Caco-2 (cell line): ENCODE data around the gene LMLN. TPM values are rescaled to one million over a fixed set of nuclear protein-coding genes. Genes with fewer than 3 reads are reported as not detected.
A peak's percentile ranks its signal among the peaks of the same experiment; 100 is the strongest.

Experiments
- BruUV-seq: library from RNA; stranded (reverse); fragments of 400-500 nt; replicated peaks from 2 replicates; lab custom pipeline; 2021; lab: Mats Ljungman, UMichigan
- CTCF ChIA-PET: fragments of 300-600 bp; sonication (Branson Sonifier 250); formaldehyde crosslinking; loops from one replicate; lab custom pipeline; 2022; ENCODE audit warnings: antibody characterized with exemption; lab: Charles Lee
- POLR2A ChIA-PET: fragments of 300-600 bp; sonication (Branson Sonifier 250); formaldehyde crosslinking; loops from one replicate; lab custom pipeline; 2022; ENCODE audit warnings: antibody characterized with exemption; lab: Charles Lee
- DNase-seq, 2 experiments: peaks; one replicate each; pipeline versions ENCODE4 v3.0.0 to v3.0.0-alpha.2; 2020 to 2022
- H3K27me3 ChIP-seq: replicated peaks from 2 replicates; pipeline ENCODE4 v1.6.0; 2011; ENCODE audit warnings: low read length; ENCODE audit not compliant: control insufficient read depth, insufficient read depth
- H3K36me3 ChIP-seq: 2 replicates; pipeline ENCODE4 v1.5.1; 2011; ENCODE audit warnings: low read length; ENCODE audit not compliant: control insufficient read depth, insufficient read depth
- H3K4me1 ChIP-seq: fragments of 250-450 bp; sonication (Bioruptor Pico); 2 replicates; pipeline ENCODE4 v1.5.1; 2020; ENCODE audit warnings: mild to moderate bottlenecking
- H3K4me3 ChIP-seq: 2 replicates; pipeline ENCODE4 v1.5.1; 2011; ENCODE audit warnings: low read depth, mild to moderate bottlenecking, control low read depth, low read length
- H3K9me3 ChIP-seq: fragments of 250-450 bp; sonication (Bioruptor Pico); 2 replicates; pipeline ENCODE4 v1.5.1; 2020; ENCODE audit warnings: mild to moderate bottlenecking, moderate library complexity
- H3K27ac Mint-ChIP-seq: one replicate; pipeline ENCODE4 v1.8.0; 2022; ENCODE audit warnings: mixed read lengths; ENCODE audit not compliant: unreplicated experiment
- H3K27me3 Mint-ChIP-seq: one replicate; pipeline ENCODE4 v1.8.0; 2022; ENCODE audit warnings: mixed read lengths; ENCODE audit not compliant: insufficient read depth, unreplicated experiment
- H3K36me3 Mint-ChIP-seq: one replicate; pipeline ENCODE4 v1.8.0; 2022; ENCODE audit warnings: mild to moderate bottlenecking, mixed read lengths; ENCODE audit not compliant: insufficient read depth, unreplicated experiment
- H3K4me1 Mint-ChIP-seq: one replicate; pipeline ENCODE4 v1.8.0; 2022; ENCODE audit warnings: low read depth, mixed read lengths; ENCODE audit not compliant: unreplicated experiment
- H3K4me3 Mint-ChIP-seq: one replicate; pipeline ENCODE4 v1.8.0; 2022; ENCODE audit warnings: mild to moderate bottlenecking, moderate library complexity, mixed read lengths; ENCODE audit not compliant: unreplicated experiment
- H3K9me3 Mint-ChIP-seq: one replicate; pipeline ENCODE4 v1.8.0; 2022; ENCODE audit warnings: mixed read lengths; ENCODE audit not compliant: unreplicated experiment
- intact Hi-C: fragments of 100-400 bp; cut with micrococcal nuclease; formaldehyde crosslinking; loops from one replicate; pipeline ENCODE4 v1.10.0; 2022; ENCODE audit not compliant: unreplicated experiment
- total RNA-seq: library from RNA; stranded (reverse); gene quantifications from 2 replicates; pipeline ENCODE4 v1.2.3, GENCODE V29; 2022
- TF ChIP-seq, protein P1 (sequence below), 2 experiments: fragments of 200-600 bp in 1 of 2; IDR thresholded peaks; 1 replicate in 1 of 2; 2 replicates in 1 of 2; pipeline versions ENCODE4 v1.5.1 to v1.8.0; 2011 to 2022; ENCODE audit warnings: antibody characterized with exemption in 1 of 2, control low read depth in 1 of 2, inconsistent platforms in 1 of 2, low read depth in 1 of 2, low read length in 1 of 2, mild to moderate bottlenecking in 1 of 2, moderate library complexity in 1 of 2; ENCODE audit not compliant: insufficient read depth in 1 of 2, severe bottlenecking in 1 of 2, unreplicated experiment in 1 of 2

The LMLN gene
- total RNA-seq, 1 experiment from 2014 or later: 2.4 TPM

DNA sequence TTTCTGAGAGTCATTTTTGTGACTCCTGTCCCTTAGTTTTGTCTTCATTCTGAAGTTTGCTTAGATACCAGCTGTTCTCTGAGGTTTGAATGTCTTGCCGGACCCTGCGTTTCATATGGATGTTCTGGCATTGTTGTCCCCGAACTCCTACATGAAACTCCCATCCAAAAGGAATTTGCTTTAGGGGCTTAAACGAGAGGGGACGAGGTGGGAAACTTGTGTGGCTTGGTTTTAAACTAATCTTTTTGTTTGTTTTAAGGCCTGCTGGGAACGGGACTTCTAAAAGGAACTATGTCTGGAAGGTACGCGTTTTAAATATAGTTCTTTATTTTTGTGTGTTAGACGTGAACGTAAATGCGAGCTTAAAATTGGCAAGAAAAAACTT is 9.3 kb upstream of the LMLN start:
- Mint-ChIP-seq H3K4me1 (peaks cover 8% of the 10 kb centered on the region), H3K27ac (peak overlapping the region; percentile 100), H3K27me3 (no peaks in the 10 kb centered on the region), H3K9me3 (no peaks in the 10 kb centered on the region), H3K4me3 (peak overlapping the region; percentile 98), H3K36me3 (peaks cover 65% of the 10 kb centered on the region)
- Histone ChIP-seq H3K36me3 (peaks cover 4% of the 10 kb centered on the region), H3K4me1 (peaks cover 8% of the 10 kb centered on the region; the same call in 1 of the 2 replicates), H3K4me3 (peak overlapping the region; percentile 60), H3K27me3 (no peaks in the 10 kb centered on the region), H3K9me3 (no peaks in the 10 kb centered on the region)
- no peak for DNase-seq
- POLR2A ChIA-PET: no interaction called here
- intact Hi-C loops: loop anchor here (1.0 to 2.0 kb wide), 2 partner anchors 10 to 44 kb away; partner anchors contain the start of gene LMLN
- CTCF ChIA-PET: interaction anchor here (0.9 to 1.3 kb wide), 2 partner anchors 45 to 130 kb away, joined by 3 read pairs; no protein-coding TSS in a partner anchor
- BruUV-seq: no TSS peak
- TF ChIP-seq, protein P1, sequence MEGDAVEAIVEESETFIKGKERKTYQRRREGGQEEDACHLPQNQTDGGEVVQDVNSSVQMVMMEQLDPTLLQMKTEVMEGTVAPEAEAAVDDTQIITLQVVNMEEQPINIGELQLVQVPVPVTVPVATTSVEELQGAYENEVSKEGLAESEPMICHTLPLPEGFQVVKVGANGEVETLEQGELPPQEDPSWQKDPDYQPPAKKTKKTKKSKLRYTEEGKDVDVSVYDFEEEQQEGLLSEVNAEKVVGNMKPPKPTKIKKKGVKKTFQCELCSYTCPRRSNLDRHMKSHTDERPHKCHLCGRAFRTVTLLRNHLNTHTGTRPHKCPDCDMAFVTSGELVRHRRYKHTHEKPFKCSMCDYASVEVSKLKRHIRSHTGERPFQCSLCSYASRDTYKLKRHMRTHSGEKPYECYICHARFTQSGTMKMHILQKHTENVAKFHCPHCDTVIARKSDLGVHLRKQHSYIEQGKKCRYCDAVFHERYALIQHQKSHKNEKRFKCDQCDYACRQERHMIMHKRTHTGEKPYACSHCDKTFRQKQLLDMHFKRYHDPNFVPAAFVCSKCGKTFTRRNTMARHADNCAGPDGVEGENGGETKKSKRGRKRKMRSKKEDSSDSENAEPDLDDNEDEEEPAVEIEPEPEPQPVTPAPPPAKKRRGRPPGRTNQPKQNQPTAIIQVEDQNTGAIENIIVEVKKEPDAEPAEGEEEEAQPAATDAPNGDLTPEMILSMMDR (IDR thresholded peaks at IDR 0.05; ENCODE audit: insufficient read depth in 1 of 2, low read depth in 1 of 2, low read length in 1 of 2, severe bottlenecking in 1 of 2, unreplicated experiment in 1 of 2): no peak

DNA sequence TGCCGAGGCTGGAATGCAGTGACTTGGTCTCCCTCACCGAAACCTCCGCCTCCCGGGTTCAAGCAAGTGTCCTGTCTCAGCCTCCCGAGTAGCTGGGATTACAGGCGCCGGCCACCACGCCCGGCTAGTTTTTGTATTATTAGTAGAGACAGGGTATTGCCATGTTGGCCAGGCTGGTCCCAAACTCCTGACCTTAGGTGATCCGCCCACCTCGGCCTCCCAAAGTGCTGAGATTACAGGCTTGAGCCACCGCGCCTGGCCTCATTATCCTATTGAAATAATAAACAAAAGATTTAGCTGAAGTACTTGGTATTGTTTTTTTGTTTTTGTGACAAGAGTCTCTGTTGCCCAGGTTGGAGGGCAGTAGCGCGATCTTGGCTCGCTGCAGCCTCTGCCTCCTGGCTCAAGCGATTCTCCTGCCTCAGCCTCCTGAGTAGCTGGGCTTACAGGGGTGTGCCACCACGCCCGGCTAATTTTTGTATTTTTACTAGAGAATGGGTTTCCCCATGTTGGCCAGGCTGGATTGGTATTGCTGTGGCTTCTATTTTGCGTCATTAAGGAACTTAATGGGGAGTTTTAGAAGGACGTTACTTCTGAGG is 8.5 kb upstream of the LMLN start:
- no TSS peak for BruUV-seq
- Mint-ChIP-seq H3K27me3 (no peaks in the 10 kb centered on the region), H3K4me3 (peak overlapping the region; percentile 98), H3K27ac (peak overlapping the region; percentile 100), H3K36me3 (peaks cover 69% of the 10 kb centered on the region), H3K4me1 (peaks cover 8% of the 10 kb centered on the region), H3K9me3 (no peaks in the 10 kb centered on the region)
- intact Hi-C loops: loop anchor here (2.0 kb wide), 1 partner anchor 45 kb away; no protein-coding TSS in a partner anchor
- TF ChIP-seq, protein P1 (IDR thresholded peaks at IDR 0.05; ENCODE audit: insufficient read depth in 1 of 2, low read depth in 1 of 2, low read length in 1 of 2, severe bottlenecking in 1 of 2, unreplicated experiment in 1 of 2): no peak
- POLR2A ChIA-PET: no interaction called here
- Histone ChIP-seq H3K4me3 (peak overlapping the region; percentile 60), H3K27me3 (no peaks in the 10 kb centered on the region), H3K4me1 (peaks cover 8% of the 10 kb centered on the region; the same call in 1 of the 2 replicates), H3K9me3 (no peaks in the 10 kb centered on the region), H3K36me3 (peaks cover 4% of the 10 kb centered on the region)
- DNase-seq: no peak
- CTCF ChIA-PET: interaction anchor here (0.9 kb wide), 1 partner anchor 46 kb away, joined by 3 read pairs; no protein-coding TSS in a partner anchor

DNA sequence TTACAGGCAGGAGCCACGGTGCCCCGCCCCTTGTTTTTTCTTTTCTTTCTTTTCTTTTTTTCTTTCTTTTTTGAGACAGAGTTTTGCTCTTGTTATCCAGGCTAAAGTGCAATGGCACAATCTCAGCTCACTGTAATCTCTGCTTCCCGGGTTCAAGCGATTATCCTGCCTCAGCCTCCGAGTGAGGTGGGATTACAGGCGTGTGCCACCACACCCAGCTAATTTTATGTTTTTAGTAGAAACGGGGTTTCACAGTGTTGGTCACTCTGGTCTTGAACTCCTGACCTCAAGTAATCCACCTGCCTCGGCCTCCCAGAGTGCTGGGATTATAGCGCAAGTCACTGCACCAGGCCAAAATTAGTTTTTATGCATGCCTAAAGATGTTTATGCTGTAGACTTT is 7.6 kb upstream of the LMLN start:
- Histone ChIP-seq H3K36me3 (peaks cover 4% of the 10 kb centered on the region), H3K9me3 (no peaks in the 10 kb centered on the region), H3K4me3 (no peak overlapping the region), H3K27me3 (no peaks in the 10 kb centered on the region), H3K4me1 (peaks cover 14% of the 10 kb centered on the region)
- no peaks in the 10 kb centered on the region for H3K27me3 Mint-ChIP-seq
- no peaks in the 10 kb centered on the region for H3K9me3 Mint-ChIP-seq
- no peak overlapping the region for H3K27ac Mint-ChIP-seq
- peak overlapping the region; percentile 27 for H3K4me3 Mint-ChIP-seq
- intact Hi-C loops: no loop called here
- DNase-seq: no peak
- BruUV-seq: no TSS peak
- TF ChIP-seq, protein P1 (IDR thresholded peaks at IDR 0.05; ENCODE audit: insufficient read depth in 1 of 2, low read depth in 1 of 2, low read length in 1 of 2, severe bottlenecking in 1 of 2, unreplicated experiment in 1 of 2): no peak
- POLR2A ChIA-PET: no interaction called here
- peaks cover 79% of the 10 kb centered on the region for H3K36me3 Mint-ChIP-seq
- CTCF ChIA-PET: no interaction called here
- peaks cover 9% of the 10 kb centered on the region for H3K4me1 Mint-ChIP-seq
